Right forelimb (tissue), 1 donor: ENCODE measurements around the gene CCDC74A.
"Not testable (repeated sequence)": the region's sequence is repeated elsewhere in the genome, so short reads cannot be mapped to it uniquely, and the experiment has no call there.

ENCODE experiments used
- DNase-seq: peaks from one replicate; pipeline ENCODE4 v3.0.0-alpha.2; 2018

The CCDC74A gene

DNA sequence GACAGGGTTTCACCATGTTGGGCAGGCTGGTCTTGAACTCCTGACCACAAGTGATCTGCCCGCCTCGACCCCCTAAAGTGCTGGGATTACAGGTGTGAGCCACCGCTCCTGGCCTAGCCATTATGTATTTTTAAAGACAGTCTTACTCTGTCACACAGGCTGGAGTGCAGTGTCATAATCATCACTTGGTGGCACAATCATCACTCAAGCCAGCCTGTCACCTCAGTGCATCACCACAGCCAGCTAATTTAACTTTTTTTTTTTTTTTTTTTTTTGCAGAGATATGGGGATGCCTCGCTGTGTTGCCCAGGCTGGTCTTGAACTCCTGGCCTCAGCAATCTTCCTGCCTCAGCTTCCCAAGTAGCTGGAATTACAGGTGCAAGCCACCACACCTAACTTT lies 24.1 kb upstream of the CCDC74A start:
- not testable (repeated sequence) for DNase-seq

GRCh38 chr2:131504082-131504750 lies 23.5 kb upstream of the CCDC74A start:
- not testable (repeated sequence) for DNase-seq

GRCh38 chr2:131509615-131510014 lies 18.1 kb upstream of the CCDC74A start:
- no peak for DNase-seq

GRCh38 chr2:131511291-131511968 lies 16.3 kb upstream of the CCDC74A start:
- DNase-seq = not testable (repeated sequence)

GRCh38 chr2:131511969-131512870 lies 15.5 kb upstream of the CCDC74A start:
- not testable (repeated sequence) for DNase-seq

GRCh38 chr2:131514408-131515166 lies 13.1 kb upstream of the CCDC74A start:
- not testable (repeated sequence) for DNase-seq

DNA sequence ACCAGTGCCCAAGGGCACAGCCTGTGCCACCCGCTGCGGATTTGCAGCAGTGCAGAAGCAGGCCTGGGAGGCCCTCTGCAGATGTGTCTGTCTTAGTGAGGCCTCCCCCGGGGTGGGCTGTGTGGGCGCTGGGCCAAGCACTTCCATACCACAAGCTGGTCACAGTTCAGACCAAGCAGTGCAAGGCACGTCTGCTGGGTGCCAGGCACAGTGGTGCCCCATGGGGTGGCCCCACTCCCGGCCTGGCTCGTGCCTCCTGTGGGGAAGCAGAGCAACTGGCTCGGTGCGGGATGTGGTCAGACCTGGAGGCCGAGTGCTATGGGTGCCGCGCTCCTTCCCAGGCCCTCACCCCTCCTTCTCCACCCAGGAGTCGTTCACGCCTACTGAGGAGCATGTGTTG lies 12.5 kb upstream of the CCDC74A start:
- DNase-seq = not testable (repeated sequence)

DNA sequence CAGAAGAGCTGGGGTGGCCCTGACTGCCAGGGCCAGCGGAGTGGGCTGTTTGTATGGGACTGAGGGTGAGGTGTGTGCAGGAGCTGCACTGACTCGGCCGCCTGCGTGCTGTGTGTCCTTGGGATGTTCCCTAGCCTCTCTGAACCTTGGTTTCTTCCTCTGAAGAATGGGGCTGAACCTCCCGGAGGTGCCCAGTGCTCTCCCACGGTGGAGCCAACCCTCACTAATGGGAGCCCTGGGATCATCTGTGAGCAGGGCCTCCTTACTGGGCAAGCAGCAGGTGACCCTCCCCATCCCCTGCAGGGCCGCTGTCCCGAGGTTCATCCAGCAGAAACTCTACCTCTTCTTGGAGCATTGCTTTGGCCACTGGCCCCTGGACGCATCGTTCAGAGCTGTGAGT lies 11.7 kb upstream of the CCDC74A start:
- DNase-seq = no peak

- DNase-seq = not testable (repeated sequence)
Observed at GRCh38 chr2:131516621-131517020, 11.1 kb upstream of the CCDC74A start.

- no peak for DNase-seq
Observed at GRCh38 chr2:131517106-131517831, 10.4 kb upstream of the CCDC74A start.

- peak; percentile 25 for DNase-seq
Observed at GRCh38 chr2:131517856-131518255, 9.8 kb upstream of the CCDC74A start.

DNA sequence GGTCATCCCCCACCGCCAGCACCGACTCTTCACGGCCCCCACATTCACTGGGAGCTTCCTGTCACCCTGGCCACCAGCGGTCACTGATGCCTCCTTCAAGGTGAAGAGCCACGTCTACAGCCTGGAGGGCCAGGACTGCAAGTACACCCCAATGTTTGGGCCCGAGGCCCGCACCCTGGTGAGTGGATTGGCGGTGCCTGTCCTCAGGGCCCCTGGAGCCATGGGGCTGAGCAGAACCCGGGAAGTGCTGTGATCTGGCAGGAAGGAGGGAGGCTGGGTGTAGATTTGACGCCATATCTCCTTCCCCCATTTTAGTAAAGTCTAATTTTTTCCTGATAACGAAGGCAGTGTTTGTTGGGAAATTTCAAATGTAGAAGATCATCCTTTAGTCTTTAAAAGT lies 9.2 kb upstream of the CCDC74A start:
- DNase-seq = not testable (repeated sequence)

DNA sequence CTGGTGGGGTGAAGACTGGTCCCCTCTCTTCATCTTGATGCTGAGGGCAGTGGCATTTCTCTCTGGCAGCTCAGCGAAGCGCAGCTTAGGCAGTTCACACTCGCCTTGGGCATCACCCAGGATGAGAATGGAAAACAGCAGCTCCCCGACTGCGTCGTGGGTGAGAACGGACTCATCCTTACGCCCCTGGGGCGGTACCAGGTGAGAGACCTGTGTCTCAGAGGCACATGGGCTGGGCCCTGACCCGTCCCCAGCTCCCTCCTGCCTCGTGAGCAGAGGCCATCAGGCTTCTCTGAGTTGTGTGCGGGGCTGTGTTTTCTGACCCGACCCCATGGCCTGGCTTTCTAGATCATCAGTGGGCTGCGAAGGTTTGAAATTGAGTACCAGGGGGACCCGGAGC lies 8.2 kb upstream of the CCDC74A start:
- peak; percentile 9 for DNase-seq

GRCh38 chr2:131519871-131520470 lies 7.7 kb upstream of the CCDC74A start:
- not testable (repeated sequence) for DNase-seq

GRCh38 chr2:131520526-131520925 lies 7.2 kb upstream of the CCDC74A start:
- peak; percentile 37 for DNase-seq

DNA sequence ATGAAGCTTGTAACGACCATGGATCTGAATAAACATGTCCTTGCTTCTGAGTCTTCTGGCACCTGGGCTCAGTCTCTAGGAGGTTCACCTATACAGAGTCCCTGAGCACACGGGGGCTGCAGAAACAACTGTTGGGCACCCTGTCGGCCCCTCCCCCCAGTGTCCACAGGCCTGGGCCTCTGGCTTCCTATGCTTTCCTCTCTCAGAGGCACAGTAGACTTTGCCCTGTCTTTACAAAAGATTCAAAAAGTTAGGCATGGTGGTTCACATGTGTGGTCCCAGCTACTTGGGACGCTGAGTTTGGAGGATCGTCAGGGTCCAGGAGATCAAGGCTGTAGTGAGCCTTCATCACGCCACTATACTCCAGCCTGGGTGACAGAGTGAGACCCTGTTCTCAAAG lies 6.2 kb upstream of the CCDC74A start:
- peak; percentile 32 for DNase-seq

DNA sequence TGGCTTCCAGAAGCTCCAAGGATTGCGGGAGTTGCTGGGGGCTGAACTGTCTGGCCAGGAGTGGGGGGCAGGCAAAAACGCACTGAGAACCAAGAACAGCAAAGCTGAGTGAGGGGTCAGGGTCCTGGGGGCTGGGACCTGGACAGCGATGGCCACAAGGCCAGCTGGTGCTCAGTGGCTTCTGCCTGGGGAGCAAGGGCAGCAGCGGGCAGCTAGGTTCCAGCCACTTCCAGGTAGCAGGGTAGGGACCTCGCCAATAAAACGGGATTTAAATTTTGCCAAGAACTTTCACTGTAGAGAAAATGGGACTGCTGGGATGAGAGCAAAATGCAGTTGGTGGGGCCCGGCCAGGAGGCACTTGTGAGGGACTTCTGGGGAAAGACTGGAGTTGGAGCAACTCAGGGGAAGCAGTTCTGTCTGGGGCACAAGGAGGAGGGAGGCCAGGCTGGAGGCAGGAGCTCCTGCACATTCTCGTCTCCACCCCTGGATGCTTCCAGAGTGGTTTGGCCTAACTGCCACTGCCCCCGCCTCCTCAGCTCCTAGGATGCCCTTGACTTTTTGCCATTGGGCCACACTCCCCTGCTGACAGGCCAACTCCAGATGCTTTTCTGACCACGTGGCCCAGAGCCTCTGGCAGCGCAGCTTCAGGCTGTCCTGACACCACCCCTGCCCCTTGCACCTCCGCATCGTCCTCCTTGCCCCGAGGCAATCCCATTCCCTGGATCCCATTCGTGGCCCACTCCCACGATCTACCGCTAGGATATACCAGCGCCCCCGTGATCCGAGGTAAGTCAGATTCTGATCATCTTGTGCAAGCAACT lies 5.5 kb upstream of the CCDC74A start:
- peak; percentile 28 for DNase-seq

DNA sequence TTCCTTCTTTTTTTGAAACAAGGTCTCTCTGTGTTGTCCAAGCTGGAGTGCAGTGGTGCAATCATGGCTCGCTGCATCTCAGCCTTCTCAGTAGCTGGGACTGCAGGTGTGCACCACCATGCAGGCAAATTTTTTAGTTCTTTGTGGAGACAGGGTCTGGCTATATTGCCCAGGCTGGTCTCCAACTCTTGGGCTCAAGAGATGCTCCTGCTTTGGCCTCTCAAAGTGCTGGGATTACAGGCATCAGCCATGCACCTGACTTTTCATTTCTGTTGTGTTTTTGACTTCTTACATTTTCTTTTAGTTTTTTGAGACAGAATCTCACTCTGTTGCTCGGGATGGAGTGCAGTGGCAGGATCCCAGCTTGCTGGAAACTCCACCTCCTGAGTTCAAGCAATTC lies 2.4 kb upstream of the CCDC74A start:
- DNase-seq = not testable (repeated sequence)

GRCh38 chr2:131528981-131529863 lies 1.5 kb downstream of the CCDC74A start:
- DNase-seq = not testable (repeated sequence)
